GM10266 (cell line): ENCODE results near the gene APOD.
"Not testable (repeated sequence)": the region's sequence is repeated elsewhere in the genome, so short reads cannot be mapped to it uniquely, and the experiment has no call there.

Experiments used
- DNase-seq: peaks from one replicate; pipeline ENCODE4 v3.0.0; 2012; ENCODE audit errors: extremely low spot score
- TF ChIP-seq, protein P1 (sequence below): IDR thresholded peaks from 2 replicates; pipeline ENCODE4 v1.5.1; 2012; ENCODE audit warnings: mild to moderate bottlenecking, low read depth; ENCODE audit not compliant: control insufficient read depth, insufficient read depth; ENCODE audit errors: missing control alignments

The APOD gene

DNA sequence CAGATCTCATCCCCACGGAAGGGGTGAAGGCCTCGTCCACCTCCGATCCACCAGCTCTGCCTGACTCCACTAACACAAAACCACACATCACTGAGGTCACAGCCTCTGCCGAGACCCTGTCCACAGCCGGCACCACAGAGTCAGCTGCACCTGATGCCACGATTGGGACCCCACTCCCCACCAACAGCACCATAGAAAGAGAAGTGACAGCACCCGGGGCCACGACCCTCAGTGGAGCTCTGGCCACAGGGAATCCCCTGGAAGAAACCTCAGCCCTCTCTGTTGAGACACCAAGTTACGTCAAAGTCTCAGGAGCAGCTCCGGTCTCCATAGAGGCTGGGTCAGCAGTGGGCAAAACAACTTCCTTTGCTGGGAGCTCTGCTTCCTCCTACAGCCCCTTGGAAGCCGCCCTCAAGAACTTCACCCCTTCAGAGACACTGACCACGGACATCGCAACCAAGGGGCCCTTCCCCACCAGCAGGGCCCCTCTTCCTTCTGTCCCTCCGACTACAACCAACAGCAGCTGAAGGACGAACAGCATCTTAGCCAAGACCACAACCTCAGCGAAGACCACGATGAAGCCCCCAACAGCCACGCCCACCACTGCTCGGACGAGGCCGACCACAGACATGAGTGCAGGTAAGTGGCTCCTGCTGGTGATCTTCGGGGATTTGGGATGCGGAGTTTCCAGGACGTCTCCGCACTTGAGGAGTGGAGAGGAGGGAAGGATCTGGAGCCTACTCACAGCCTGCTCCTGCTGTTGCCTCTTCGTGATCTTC is 36.0 kb upstream of the APOD start:
- DNase-seq, result not testable (repeated sequence)

- DNase-seq, result not testable (repeated sequence)
Observed at GRCh38 chr3:195617784-195618659, 34.3 kb upstream of the APOD start.

- not testable (repeated sequence) for DNase-seq
Observed at GRCh38 chr3:195617134-195617533, 33.4 kb upstream of the APOD start.

GRCh38 chr3:195616681-195617080 is 32.9 kb upstream of the APOD start:
- DNase-seq, result no peak
- TF ChIP-seq, protein P1, sequence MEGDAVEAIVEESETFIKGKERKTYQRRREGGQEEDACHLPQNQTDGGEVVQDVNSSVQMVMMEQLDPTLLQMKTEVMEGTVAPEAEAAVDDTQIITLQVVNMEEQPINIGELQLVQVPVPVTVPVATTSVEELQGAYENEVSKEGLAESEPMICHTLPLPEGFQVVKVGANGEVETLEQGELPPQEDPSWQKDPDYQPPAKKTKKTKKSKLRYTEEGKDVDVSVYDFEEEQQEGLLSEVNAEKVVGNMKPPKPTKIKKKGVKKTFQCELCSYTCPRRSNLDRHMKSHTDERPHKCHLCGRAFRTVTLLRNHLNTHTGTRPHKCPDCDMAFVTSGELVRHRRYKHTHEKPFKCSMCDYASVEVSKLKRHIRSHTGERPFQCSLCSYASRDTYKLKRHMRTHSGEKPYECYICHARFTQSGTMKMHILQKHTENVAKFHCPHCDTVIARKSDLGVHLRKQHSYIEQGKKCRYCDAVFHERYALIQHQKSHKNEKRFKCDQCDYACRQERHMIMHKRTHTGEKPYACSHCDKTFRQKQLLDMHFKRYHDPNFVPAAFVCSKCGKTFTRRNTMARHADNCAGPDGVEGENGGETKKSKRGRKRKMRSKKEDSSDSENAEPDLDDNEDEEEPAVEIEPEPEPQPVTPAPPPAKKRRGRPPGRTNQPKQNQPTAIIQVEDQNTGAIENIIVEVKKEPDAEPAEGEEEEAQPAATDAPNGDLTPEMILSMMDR, result no peak

- DNase-seq, result not testable (repeated sequence)
Observed at GRCh38 chr3:195615952-195616537, 32.3 kb upstream of the APOD start.

DNA sequence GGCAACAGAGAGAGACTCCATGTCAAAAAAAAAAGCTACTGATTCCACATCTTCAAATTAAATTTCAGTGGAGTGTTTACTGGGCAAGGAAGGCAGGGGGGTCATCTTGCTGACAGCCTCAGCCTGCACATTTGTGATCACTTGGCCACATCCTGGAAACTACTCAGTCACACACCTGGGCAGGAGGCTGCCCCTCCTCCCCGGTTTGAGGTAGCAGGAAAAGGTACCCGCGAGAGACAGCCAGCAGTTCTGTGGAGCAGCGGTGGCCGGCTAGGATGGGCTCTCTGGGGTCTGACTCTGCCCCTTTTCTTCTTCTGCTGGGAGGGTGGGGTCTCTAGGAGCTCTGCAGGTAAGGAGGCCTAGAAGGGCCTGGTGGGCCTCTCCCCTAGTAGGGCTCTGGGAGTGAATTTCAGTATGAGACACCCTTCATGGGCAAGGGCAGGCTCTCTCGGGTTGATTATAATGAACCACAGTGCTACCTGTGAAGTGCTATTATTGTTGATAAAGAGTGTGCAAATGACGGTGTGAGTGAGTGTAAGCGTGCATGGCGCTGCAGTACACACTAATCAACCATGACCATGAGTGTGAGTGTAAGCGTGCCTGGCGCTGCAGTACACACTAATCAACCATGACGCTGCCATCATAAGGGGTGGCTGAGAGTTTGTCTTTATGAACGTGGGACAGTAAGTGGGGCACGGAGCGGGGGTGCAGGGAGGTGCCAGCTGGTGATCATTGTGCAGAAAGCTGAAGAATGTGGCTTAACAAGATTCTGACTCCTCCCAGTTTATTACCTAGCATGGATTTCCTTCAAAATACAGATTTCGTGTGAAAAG is 31.1 kb upstream of the APOD start:
- not testable (repeated sequence) for DNase-seq

GRCh38 chr3:195613468-195614069 is 29.8 kb upstream of the APOD start:
- TF ChIP-seq, protein P1, result no peak
- no peak for DNase-seq

- no peak for DNase-seq
- TF ChIP-seq, protein P1, result no peak
Observed at GRCh38 chr3:195612075-195612800, 28.5 kb upstream of the APOD start.

DNA sequence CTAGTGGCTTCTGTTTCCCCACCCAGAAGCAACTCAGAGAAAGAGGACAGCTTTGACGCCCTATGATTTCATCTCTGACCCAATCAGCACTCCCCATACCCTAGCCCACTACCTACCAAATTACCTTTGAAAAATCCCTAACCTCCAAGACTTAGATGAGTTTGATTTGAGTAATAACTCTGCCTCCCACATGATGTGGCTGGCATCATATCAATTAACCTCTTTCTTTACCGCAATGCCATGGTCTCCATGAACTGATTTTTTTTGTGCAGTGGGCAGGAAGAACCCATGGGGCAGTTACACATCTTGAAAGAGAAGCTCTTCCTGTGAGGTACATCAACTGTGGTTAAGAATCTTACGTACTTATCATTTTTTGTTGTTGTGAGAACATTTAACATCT is 25.5 kb upstream of the APOD start:
- DNase-seq, result no peak
- TF ChIP-seq, protein P1, result no peak

- not testable (repeated sequence) for DNase-seq
Observed at GRCh38 chr3:195601785-195602184, 18.0 kb upstream of the APOD start.
